CD4-positive, alpha-beta T cell treated with Interleukin-17A for 1 hour (primary cell): Measurements from ENCODE around the gene IDS.
"Not testable (repeated sequence)": the region's sequence is repeated elsewhere in the genome, so short reads cannot be mapped to it uniquely, and the experiment has no call there.

Experiments used
- DNase-seq: peaks from one replicate; pipeline ENCODE4 v3.0.0-alpha.2; 2020

Gene IDS

DNA sequence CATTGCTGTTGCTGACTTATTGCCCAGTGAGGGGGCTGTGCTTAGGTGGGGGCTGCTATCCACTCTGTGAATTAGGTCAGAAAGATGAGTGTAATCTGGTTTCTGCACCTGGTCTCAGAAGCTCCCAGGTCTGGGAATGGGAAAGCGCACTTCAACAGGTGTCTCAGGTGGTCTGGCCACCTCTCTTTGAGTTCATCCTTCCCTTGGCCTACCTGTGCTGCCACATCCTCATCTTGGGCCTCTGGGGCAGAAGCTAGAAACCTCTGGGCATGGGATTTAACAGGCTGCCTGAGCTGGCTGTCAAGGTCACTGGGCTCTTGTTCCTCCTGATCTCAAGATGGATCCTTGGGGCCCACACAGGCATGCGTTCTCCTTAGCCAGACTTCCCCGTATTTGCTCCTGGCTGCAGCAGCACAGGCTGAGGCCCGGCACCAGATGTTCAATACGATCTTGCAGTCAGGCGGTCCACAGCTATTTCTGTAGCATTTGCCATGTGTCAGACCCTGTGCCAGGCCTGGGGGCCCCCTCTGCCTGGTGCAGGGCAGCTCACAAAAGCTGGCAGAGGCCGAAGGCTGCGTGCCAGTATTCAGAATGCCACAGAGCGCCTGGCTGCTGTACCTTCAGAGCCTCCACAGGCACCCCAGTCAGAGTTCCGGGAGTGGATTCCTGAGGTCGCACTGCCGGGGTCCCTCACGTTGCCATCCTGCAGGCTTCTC lies 21.4 kb upstream of the IDS start:
- DNase-seq: not testable (repeated sequence)

DNA sequence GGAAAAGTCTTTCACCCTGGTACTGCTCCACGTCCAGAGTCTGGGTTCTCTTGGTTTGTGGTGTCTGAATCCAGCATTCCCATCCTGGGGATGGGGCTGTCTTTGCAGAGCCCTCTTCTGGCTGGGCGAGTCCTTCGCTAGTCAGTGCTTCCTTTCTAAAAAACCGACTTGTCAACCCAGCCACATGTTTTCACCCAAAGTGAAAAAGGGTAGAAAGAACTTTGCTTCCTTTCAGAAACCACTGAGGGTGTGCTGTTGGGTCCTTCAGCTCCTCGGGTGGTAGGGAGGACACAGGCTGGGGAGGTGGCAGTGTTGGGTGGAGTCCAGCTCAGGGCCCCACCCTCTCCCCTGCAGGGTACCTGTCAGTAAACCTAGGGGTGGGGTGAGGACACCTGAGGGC lies 20.8 kb upstream of the IDS start:
- DNase-seq: peak; percentile 77

DNA sequence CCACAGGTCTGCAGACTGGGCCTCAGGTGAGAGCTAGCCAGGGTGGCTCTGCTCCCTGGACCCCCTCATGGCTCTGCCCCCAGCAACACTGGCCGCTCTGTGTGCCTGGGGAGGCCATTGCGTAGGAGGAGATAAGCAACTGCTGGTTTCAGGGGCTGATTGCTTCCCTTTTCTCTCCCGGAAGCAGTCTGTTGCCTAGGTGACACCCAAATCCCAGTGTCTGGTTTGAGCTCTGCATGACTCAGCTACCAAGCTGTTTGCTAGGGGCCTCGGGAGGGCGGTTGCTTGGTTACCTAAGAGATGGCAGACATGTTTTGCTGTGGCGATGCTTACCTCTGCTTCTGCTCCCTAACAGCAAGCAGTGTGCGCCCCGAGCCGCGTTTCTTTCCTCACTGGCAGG lies 20.3 kb upstream of the IDS start:
- DNase-seq: peak; percentile 89

GRCh38 chrX:149522916-149523315 lies 17.8 kb upstream of the IDS start:
- DNase-seq: no peak

DNA sequence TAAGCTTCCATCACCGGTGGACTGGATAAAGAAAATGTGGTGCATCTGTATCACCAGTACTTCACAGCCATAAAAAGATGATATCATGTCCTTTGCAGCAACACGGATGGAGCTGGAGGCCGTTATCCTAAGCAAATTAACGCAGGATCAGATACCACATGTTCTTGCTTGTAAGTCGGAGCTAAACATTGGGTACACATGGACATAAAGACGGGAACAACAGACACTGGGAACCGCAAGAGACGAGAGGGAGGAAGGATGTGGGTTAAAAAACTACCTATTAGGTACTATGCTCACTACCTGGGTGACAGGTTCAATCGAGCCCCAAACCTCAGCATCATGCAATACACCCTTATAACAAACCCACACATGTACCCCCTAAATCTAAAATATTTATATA lies 16.3 kb upstream of the IDS start:
- peak; percentile 63 for DNase-seq

GRCh38 chrX:149520636-149521277 lies 15.7 kb upstream of the IDS start:
- DNase-seq: peak; percentile 39

DNA sequence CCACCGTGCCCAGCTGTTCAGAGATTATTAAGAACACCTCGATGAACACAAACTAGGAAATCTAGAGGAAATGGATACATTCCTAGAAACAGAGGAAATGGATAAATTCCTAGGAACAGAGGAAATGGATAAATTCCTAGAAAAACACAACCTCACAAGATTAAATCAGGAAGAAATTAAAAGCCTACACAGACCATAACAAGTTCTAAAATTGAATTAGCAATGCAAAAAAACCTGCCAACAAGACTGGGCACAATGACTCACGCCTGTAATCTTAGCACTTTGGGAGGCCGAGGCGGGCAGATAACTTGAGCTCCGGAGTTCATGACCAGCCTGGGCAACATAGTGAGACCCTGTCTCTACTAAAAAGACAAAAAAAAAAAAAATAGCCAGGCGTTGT lies 13.1 kb upstream of the IDS start:
- no peak for DNase-seq

GRCh38 chrX:149517308-149517707 lies 12.2 kb upstream of the IDS start:
- DNase-seq: no peak

DNA sequence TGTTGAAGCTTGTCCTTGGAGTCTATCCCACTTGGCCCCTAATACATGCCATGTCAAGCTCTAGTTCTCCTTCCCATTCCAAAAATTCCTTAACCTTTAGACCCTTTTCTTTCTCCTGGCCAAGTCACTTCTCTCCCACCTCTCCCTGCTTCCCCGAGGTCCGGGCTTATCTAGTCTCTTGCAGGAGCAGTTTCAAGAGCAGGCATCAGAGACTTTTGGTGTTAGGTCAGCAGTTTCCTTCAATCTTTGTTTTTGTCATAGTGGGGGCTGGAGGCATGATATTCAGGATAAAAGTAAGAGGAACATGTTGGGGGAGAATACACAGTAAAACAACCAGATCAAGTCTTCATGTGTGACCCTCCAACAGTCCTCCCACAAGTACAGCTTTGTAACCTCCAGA lies 11.5 kb upstream of the IDS start:
- no peak for DNase-seq

GRCh38 chrX:149515954-149516602 lies 11.0 kb upstream of the IDS start:
- DNase-seq: no peak

DNA sequence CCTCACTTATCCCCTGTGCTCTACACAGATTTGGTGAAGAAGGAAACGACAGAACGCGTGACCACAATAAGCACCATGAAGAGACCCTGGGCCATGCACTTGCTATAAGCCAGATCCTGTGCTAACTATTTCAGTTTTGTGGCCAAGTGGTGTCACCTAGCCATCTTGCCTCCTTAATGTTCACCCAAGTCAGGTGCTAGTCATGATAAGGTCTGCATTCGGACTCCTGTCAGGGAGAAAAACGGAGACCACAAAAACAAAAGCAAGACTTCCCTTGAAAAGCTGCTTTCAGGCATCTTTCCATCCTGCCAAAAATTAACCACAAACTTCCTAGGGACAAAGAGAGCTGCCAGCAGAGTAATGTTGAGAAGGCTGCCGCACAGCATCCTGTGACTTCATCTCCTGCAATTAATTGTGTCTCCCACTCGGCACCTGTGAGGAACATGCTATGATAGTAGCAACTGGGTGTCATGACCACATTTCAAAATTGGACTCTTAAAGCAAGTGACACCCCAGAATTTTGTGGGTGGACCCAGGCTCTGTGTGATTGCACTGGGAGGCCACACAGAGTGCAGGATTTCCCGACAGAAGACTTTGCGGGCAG lies 8.8 kb upstream of the IDS start:
- peak; percentile 40 for DNase-seq

DNA sequence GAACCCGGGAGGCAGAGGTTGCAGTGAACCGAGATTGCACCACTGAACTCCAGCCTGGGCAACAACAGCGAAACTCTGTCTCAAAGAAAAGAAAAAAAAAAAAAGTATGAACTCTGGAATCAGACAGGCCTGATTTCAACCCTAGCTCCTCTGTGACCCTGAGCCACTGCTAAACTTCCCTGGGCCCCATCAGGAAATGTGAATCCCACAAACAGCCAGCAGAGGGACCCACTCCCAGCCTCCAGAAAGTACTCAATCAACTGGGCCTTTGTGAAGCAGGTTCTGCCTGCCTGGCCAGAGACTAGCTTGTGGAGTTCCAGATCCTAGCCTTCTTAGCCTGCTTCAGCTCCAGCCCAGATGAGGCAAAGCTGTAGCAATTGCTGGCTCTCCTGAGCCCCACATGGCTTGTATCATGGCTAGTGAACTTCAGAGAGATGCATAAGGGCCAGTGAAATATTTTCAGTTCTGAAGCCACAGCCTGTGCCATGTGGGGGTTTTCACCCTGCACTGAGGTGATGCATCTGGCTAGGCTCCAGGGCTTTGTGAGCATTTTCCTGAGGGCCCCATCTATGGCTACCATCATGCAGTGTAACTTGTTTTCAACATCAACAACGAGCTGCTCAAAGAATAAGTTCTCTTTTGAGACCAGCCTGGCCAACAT lies 7.2 kb upstream of the IDS start:
- DNase-seq: peak; percentile 78

GRCh38 chrX:149511081-149511480 lies 6.0 kb upstream of the IDS start:
- no peak for DNase-seq

DNA sequence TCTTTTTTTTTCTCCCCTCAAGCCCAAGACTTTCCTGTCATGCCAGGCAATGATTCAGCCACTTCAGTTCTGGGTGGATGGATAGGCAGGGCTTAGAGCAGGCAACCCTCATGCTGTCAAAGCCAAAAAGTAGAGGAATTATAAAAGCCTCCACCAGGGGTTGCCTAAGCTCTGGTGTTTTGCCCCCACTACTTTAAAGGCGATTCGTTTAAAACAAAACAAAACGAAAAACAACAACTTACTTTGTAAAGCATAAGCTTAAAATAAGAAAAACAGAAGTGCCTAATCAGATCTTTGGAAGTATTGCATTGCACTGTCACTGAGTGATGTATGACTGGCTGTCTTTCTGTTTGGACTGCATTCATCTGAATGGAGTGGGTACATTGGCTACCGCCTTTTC lies 5.3 kb upstream of the IDS start:
- DNase-seq: peak; percentile 12

DNA sequence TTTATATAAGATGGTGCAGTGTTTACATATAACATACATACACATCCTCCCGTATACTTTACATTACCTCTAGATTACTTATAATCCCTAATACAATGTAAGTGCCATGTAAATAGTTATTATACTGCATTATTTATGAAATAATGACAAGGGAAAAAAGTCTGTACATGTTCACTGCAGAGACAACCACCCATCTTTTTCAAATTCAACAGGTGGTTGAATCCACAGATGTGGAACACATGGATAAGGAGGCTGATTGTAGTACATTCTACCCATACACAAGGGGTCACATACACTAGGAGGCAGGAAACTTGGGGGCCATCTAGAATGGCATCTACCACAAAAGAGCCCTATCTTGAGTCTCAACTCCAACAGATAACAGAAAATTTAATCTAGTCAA lies 3.4 kb upstream of the IDS start:
- no peak for DNase-seq

DNA sequence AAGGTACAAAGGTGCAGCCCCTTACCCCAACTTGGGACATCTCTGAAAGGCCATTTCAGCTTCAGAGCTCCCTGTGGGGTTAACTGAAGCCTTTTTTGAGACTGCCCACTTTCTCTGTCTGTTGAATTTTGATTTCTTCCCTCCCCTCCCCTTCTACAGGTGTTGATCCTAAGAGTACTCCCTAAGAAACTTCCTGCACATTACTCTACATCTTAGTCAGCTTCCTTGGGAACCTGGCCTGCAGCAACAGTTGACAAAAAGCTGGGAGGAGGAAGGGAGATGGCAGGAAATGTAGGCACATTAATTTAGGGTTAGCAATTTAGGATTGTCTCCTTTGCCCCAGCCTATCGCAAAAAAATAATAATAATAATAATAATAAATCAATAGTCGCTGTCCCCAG lies 1.2 kb upstream of the IDS start:
- DNase-seq: no peak

GRCh38 chrX:149505671-149506070 lies 565 bp upstream of the IDS start:
- no peak for DNase-seq

- DNase-seq: peak; percentile 83
These were observed 736 bp downstream of the IDS start for GRCh38 chrX:149504226-149504914.

DNA sequence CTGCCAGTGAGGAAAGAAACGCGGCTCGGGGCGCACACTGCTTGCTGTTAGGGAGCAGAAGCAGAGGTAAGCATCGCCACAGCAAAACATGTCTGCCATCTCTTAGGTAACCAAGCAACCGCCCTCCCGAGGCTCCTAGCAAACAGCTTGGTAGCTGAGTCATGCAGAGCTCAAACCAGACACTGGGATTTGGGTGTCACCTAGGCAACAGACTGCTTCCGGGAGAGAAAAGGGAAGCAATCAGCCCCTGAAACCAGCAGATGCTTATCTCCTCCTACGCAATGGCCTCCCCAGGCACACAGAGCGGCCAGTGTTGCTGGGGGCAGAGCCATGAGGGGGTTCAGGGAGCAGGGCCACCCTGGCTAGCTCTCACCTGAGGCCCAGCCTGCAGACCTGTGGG lies 1.7 kb downstream of the IDS start:
- peak; percentile 87 for DNase-seq

DNA sequence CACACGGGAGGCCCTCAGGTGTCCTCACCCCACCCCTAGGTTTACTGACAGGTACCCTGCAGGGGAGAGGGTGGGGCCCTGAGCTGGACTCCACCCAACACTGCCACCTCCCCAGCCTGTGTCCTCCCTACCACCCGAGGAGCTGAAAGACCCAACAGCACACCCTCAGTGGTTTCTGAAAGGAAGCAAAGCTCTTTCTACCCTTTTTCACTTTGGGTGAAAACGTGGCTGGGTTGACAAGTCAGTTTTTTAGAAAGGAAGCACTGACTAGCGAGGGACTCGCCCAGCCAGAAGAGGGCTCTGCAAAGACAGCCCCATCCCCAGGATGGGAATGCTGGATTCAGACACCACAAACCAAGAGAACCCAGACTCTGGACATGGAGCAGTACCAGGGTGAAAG lies 2.2 kb downstream of the IDS start:
- peak; percentile 50 for DNase-seq

DNA sequence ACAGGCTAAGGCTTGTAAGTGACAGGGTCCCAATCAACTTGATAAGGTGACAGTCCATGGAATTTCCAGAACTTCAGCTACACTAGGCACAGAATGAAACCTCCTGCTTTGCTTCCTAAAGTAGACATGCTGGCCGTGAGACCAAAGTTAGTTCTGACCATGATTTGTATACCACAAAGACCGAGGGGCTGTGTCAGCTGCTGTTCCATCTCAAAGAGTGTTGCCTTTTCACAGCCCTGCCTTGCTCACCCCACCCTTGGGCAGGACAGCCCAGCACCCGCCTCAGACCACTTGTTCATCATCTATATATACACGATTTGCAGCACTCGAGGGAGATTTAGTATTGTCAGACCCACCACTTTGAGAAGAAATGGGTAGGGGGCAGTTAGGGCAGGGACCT lies 5.3 kb downstream of the IDS start:
- peak; percentile 17 for DNase-seq

- DNase-seq: no peak
These were observed 6.3 kb downstream of the IDS start for GRCh38 chrX:149498767-149499166.

DNA sequence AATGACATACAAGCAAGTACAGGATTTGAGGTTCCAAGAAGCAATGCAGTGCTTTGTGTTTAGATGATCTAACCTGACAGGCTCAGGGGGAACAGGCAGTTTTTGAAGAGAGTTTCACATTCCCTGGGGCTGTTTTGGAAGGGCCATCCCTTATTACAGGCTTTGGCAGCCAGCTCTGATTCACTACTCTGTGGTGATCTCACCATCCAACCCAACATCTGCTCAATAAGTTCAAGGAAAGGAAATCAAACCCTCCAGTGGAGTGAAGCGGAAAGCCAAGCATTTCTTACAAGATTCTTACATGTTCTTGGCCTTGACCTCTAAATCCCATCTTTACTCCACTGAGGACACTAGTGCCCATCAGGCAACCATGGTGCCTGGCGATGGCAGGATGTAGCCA lies 7.5 kb downstream of the IDS start:
- DNase-seq: no peak
